ENCODE measurements around the gene LDHAL6B.

The LDHAL6B gene

GRCh38 chr15:59177317-59177660, 29.4 kb upstream of the LDHAL6B start:
- DNase-seq (ENCODE audit: low read depth, low spot score), result no peak

DNA sequence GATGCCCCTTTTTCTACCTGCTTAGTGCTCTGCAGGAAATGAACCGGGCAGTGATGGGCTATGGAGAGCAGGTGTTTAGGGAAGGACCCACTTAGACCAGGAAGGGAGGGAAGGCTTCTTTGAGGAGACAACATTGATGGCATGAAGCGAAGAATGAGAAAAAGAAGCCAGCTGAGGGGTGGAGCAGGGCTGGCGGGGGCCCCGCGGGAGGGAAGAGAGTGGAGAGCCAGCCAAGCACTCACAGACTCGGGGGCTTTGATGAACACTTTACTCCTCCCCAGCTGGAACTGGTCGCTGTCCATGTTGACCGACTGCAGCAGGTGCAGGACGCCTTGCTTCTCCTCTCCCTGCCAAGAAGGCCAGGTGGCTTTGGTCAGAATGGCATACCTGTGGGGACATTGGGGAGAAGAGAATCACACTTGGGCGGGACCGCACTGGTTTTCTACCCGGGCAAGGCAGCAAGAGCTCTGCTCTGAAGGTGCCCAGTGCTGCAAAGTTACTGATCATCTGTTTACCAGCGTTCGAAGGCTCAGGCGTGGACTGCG, 28.4 kb upstream of the LDHAL6B start:
- DNase-seq (ENCODE audit: low read depth, low spot score), result no peak

DNA sequence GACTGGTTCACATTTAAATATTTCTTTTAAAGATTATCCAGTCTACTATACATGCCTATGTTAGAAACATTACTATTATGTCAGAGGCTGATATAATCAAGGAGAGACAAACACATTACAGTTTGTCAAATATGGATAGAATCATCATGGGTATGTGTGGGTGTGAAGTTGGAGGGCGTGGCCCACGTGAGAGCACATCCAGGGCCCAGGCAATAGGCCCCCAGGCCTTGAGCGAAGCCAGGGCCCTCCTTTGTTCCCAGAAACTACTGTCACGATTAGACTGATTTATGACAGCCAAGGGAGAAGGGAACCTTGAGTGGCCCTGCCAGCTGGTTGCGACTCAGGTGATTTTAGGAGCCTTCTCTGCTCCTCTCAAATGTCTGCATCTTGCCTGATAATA, 26.9 kb upstream of the LDHAL6B start:
- DNase-seq (ENCODE audit: low read depth, low spot score), result no peak

DNA sequence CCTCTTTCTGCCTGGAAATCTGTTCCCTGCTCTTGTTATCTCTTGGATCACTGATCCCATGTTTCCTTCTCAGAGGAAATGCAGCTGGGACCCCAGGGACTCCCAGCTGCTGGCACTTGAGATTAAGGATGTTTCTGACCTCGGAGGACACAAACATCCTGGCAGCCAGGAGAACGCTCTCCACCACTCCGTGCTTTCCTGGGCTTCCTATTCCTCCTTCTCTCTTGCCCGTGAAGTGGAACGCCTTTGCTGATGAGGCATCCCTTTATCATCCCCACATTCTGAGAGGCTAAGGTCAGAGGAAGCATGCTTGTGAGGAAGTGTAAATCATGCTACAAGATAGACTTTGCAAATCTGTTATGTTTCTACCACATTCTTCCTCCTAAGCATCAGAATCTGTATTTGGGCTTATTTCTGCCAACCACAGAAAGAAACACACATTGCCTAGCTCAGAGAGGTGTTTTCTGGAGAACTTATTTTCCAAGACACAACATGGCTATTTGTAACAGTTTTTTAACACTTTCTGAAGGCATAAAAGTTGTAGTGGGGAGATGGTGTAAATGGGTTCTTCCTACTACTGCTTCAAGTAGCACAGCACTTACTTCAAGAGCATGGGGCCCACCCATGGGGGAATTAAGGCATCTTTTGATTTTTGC, 25.6 kb upstream of the LDHAL6B start:
- DNase-seq (ENCODE audit: low read depth, low spot score), result no peak

DNA sequence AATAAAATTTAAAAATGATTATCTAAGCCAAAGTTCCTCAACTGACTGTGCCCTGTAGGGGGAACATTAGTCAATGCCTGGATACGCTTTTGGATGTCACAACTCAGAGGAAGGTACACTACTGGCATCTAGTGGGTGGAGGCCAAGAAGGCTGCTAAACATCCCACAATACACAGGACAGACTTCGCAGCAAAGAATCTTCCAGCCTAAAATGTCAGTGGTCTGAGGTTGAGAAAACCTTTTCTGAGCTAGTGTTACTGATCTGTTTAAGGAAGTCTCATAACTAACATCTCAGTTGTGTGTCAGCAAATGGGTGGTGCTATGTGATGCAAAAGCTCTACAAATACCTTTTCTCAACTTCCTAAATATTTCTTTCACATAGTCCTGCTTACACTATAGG, 20.9 kb upstream of the LDHAL6B start:
- no peak for DNase-seq (ENCODE audit: low read depth, low spot score)

DNA sequence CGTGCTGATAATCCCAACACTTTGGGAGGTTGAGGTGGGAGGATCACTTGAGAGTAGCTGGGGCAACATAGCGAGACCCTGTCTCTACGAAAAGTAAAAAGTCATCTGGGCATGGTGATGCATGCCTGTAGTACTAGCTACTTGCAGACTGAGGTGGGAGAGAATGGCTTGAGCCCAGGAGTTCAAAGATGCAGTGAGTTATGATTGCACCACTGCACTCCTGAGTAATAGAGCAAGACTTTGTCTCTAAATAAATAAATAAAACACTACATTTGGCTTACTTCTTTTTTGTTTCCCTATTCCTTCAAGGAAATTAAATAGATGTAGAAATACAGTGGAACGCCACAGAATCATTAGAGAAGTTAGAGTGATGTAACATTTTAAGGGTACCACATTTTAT, 20.1 kb upstream of the LDHAL6B start:
- no peak for DNase-seq (ENCODE audit: low read depth, low spot score)

- no peak for DNase-seq (ENCODE audit: low read depth, low spot score)
These were observed 17.4 kb upstream of the LDHAL6B start for GRCh38 chr15:59189241-59189640.

DNA sequence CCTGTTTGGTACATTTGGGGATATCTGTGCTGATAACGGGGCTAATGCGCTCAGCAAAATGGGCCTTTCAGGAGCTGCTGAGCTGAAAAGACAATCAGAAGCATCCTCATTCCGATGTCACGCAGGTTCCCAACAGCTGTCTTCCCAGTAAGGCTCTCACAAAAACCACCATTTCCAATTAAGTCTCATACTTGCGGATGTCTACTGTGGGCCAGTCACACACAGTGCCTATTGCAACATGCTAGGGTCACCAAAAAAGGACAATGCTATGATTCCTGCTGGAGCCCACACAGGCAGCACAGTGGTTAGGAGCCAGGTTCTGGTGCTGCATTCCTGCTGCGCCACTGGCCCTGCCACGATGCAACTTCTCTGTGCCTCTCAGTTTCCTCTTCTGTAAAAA, 16.4 kb upstream of the LDHAL6B start:
- DNase-seq (ENCODE audit: low read depth, low spot score), result no peak

DNA sequence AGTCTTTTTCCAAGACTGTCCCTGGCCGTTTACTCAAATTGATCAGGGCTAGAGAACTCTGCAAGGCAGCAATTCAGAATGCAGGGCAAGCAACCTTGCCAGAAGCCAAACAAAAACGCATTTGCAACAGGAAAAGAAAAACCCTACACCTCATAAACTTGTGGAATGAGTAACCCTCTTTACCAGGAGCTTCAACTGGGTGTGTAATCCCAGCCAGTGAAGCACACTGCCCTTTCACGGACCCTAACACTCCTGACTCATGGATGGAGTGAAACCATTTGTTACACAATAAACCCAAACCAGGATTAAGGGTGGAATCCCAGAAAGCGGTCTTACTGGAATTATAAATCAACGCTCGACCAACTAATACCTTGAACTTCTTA, 14.8 kb upstream of the LDHAL6B start:
- DNase-seq (ENCODE audit: low read depth, low spot score), result no peak

DNA sequence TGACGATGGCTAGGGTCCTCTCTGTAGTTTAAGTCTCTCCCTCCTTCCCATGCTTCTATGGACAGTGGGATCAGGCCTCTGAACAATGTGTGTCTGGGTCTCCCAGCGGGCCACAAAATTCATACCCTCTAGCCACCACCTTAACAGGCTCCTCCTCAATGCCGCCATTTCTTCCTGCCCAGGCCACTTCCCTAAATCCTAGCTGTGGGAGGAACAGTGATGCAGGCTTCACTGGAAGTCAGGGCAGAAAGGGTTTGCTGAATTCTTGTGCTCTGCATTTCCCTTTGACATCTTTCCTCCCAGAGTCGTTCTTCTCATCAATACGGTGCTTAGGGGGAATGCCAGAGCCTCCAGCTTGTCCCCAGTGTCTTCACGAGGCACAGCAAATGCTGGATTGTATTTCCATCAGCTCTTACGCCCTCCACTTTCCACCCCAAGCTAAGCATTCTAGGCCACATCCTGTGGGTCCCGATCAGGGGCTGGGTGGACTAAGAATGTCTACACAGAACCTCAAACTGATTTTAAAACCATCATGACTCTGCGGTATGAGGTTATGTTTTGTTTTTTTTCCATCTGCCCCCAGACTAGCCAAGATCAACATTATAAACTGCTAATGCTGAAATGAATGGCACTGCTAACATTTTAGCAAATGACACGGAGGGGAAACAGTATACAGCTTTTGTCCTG, 11.9 kb upstream of the LDHAL6B start:
- DNase-seq (ENCODE audit: low read depth, low spot score), result no peak

- no peak for DNase-seq (ENCODE audit: low read depth, low spot score)
These were observed 10.2 kb upstream of the LDHAL6B start for GRCh38 chr15:59196416-59196815.

DNA sequence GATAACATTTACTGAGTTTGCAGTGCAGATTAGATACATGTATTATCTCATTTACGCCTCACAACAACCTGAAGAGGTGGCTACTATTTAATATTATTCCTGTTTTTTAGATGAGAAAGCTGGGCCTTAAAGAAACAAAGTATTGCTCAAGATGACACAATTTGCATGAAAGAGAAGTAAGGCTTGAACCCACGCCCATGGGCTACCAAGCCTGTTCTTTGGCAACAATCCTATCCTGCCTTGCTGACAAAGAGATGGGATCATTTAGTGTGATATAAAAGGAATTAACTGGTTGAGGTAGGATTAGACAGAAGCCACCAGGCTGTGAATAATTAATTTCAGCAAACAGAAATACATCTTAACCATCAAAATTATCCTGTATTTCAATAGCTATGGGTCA, 9.2 kb upstream of the LDHAL6B start:
- no peak for DNase-seq (ENCODE audit: low read depth, low spot score)

DNA sequence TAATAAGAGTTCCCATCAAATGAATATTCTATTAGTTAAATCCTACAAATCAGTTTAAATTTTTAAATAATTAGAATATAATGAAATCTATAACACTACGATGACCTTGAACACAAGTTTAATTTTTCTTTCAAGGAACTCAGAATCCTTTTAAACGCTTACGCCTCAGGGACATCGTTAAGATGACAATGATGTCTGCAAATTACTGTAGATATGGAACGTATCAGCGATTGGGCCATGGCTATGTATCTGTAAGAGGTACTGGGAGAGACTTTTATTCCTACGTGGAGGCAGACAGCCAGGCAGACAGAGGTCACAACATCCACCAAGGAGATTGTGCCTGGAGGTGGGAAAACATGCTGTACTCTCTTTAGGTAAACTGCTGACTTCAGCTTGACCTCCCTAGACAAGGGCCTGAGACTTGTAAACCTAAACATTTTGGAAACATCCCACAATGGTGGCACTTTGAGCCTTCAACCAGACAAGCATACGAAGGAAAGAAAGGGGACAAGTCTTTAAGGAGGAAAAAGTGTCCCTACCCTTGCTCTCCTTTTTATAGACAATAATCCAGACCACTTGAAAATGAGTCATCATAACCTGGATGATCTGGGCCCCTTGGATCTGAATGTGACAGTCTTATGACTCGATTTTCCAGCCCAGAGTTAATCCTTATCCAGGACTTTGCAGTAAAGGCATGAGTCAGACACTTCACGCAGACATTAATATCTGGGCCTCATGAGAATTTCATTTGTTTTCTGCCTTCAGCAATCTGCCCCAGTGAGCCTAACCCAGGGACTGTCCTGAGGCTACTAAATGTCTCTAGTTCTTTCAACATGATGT, 6.8 kb upstream of the LDHAL6B start:
- DNase-seq (ENCODE audit: low read depth, low spot score), result no peak

- no peak for DNase-seq (ENCODE audit: low read depth, low spot score)
These were observed 6.1 kb upstream of the LDHAL6B start for GRCh38 chr15:59200560-59200959.

- DNase-seq (ENCODE audit: low read depth, low spot score), result no peak
These were observed 3.6 kb upstream of the LDHAL6B start for GRCh38 chr15:59203008-59203407.

DNA sequence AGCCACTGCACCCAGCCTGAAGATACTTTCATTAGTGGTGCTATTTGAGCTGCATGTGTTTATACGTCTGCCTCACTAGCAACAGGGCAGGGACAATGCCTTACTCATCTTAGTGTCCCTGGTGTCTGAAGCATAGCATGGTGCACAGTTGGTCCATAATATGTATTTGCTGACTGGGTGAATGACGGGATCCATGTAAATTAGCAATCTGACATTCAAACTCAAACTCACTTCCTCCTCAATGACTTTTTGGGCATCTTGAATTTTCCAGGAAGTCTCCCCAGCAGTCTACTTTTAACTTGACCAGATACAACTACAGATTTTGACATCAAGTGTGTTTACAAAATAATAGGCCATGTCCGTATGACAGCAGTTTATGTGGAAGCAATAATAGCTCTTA, 3.0 kb upstream of the LDHAL6B start:
- no peak for DNase-seq (ENCODE audit: low read depth, low spot score)

GRCh38 chr15:59205839-59206622, 612 bp upstream of the LDHAL6B start:
- no peak for DNase-seq (ENCODE audit: low read depth, low spot score)

DNA sequence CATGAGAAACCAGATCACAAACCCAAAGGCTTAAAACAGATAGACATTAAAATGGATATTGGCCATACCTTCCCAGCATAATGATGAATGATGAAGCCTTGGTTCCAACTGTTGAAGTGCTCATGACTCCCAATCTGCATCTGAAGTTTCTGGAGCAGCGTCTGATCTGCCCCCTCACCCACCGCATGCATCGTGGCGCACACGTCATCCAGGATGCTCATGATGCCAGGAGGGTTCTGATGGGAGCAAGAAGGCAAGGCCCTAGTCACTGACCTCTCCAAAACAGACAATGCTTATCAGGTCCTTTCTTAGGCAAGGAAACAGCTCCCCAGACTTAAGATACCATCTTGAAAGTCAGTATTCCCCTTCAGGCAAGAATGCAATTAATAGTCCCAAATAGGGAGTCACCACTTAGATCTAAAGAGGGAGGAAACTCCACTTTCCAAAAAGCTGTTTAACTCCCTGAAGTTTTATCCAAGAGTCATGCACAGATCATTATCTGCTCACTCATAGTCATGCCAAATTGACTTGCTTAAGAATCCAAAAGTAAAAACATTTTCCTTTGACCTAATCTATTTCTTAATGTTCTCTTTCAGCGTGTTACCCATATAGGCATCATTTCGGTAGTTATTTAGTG, 2.1 kb downstream of the LDHAL6B start:
- no peak for DNase-seq (ENCODE audit: low read depth, low spot score)

DNA sequence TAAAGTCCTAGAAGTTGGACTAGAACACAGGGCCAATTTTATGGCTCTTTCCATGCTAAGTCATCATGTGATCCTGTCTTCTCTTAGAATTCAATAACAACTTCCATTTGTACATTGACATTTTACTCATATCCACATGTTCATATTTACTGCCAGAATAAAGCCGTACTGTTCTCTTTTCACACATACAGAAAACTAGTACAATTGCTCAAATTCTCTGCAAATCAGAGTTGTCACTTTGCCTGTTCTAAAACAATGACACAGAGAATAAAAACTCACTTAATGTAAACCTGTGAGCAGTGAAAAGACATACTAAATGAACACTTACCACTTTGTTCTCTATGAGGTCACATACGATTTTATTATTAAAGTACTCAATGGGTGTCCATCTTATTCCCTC, 3.5 kb downstream of the LDHAL6B start:
- DNase-seq (ENCODE audit: low read depth, low spot score), result no peak

DNA sequence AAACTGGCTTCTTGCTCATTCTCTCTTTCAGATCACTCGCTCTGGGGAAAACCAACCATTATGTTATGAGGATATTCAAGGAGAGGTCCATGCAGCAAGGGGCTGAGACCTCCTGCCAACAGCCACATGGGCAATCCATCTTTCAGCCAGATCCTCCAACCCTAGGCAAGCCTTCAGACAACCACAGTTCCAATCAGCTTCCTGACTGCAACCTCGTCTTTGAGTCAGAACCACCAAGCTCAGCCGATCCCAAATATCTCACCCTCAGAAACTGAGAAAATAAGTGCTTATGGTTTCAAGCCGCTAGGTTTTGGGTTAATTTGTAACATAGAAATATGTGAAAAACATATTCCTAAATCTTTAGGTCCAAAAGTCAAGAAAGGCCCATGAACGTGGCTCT, 10.3 kb downstream of the LDHAL6B start:
- DNase-seq (ENCODE audit: low read depth, low spot score), result no peak

DNA sequence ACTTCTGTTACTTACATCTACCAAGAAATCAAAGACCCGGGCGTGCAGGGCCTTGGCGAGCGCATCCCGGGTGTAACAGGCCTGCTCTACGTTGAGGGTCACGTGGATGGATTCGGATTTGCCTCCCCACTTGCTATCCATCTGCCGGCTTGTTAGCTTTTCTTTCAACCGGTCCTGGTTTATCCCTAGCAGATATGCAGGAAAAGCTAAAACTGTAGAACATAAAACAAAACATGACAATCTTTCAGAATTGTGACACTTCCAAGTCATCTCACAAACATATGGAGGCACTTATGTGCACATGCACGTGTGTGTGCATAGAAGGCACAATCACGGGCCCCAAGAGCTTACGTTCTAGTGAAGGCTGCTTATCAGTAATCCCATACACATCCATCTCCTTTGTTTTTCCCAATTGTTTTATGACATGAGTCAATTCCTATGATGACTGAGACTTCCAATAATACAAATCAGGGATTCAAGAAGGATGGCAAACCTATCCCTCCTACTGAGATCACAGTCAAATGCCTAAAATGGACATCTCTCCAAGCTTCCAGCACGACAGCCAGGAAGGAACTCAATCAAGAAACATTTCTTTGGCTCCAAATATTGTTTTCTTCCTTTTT, 11.3 kb downstream of the LDHAL6B start:
- no peak for DNase-seq (ENCODE audit: low read depth, low spot score)

All from activated naive CD8-positive, alpha-beta T cell treated with anti-CD3 and anti-CD28 coated beads, Interleukin-2, amount 50 U/mL, for 16 hours (primary cell).